Activated CD4-positive, CD25-positive, alpha-beta regulatory T cell treated with anti-CD3 and anti-CD28 coated beads, Interleukin-2, amount 50 U/mL, for 72 hours (primary cell): ENCODE results near the gene ANO7.
A peak's percentile ranks its signal among the peaks of the same experiment; 100 is the strongest.

ENCODE experiments used
- DNase-seq: peaks from one replicate; pipeline ENCODE4 v3.0.0; 2021

ANO7 gene

DNA sequence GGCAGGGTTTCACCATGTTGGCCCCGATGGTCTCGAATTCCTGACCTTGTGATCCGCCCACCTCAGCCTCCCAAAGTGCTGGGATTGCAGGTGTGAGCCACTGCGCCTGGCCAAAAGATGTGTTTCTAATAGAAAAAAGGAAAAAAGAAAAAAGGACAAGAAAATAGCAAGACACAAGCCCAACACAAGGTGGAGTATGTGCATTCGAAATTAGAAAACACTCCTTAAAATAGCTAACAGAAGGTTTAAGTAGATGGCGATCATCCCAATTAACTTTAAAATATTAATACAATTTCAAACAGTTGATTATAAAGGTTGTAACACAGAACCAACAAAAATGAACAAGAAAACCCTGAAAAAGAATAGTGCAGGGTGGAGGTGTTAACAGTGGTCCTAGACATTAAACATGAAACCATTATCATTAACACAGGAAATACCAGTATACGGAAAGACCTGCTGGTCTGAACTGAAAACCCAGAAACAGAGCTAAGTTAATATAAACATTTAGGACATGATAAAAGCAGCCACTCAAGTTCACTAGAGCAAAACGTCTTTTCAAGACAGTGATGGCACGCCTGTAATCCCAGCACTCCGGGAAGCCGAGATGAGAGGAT lies 69.0 kb downstream of the ANO7 start:
- no peak for DNase-seq

DNA sequence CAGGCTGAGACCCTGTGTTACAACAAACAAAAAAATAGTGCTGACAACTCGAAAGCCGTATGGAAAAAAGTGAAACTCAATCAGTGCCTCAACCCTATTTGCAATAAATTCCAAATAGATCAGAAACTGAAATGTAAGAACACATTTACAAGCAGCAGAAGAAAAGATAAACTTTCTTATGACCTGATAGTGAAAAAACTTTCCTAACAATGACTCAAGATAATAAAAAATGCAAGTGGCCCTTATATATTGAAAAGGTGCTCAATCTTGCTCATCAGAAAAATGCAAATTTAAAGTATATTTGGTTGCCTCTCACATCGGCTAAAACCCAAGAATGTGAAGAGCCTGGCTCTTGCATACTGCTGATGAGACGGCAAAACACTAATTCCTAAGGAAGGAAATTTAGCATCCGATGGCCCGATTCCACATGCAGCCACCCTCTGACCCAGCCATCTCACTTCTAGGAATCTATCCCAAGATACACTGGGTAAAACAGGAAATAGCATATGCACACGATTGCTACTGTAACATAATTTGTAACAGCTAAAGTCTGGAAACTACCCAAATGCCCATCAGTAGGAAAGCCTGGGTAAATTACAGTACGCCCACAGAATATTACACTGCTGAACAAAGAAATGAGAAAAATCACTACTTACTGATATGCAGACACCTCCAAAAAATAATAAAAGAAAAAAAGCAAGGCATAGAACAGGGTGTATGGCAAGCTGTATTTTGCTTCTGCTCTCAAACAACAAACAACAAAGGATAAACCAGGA lies 70.2 kb downstream of the ANO7 start:
- no peak for DNase-seq

DNA sequence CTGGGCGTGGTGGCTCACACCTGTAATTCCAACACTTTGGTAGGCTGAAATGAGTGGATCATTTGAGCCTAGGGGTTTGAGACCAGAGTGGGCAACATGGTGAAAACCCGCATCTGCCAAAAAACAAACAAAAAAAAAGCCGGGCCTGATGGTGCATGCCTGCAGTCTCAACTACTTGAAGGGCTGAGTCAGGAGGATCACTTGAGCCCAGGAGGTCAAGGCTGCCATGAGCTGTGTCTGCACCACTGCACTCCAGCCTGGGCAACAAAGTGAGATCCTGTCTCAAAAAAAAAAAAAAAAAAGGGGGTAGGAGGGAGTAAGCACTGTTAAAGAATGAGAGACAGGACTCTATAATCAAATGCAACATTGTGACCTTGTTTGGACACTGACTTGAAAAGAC lies 72.4 kb downstream of the ANO7 start:
- DNase-seq, result no peak

DNA sequence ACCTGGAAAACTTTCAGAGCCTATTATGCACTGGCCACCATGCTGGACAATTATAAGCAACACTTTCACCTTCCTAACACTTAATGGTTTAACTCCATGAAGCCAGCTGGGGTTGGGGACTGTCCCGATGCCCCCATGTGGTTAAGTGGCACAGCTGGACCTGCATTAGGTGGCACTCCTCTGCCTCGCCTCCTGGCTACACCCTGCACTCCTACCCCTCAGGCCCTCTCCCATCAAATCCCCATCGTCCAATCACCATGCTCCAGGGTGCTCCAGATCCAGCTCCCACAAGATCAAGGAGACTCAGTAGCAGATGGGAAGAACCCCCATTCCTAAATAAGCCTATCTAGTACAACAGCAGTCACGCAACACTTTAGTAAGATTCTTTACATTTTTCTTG lies 73.2 kb downstream of the ANO7 start:
- no peak for DNase-seq

DNA sequence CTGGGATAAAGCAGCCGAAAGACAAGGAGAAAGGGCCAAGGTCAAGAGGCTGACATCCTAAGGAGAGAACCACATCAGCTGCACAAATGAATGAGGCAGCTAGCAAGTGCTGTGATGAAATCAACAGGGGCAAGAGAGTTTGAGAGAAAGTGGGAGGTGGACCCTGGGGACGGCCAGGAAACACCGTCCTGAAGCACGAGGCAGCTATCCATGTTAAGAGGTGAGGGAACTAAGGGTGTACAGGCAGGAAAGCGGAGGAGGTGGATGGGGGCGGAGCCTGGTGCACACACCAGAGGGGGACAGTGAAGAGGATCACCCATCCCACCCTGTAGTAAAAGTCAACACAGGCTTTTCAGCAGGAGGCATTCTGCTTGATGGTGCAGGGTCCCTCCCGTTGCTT lies 74.6 kb downstream of the ANO7 start:
- no peak for DNase-seq

DNA sequence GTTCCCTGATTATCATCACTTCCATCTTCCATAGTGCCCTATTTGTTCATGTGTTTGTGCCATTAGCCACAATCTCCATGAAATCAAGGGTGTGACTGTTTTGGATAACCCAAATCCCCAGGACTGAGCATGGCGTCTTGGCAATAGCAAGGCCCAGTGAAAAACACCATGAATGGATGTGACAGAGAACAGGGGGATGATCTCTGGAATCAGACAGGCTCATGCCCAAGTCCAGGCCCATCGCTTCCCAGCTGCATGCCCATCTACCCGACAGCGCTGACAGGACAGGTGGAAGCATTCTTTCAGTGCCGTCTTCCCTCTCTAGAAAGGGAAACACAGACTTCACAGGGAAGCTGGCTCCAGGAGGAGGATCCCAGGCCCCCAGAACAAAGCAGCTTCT lies 77.0 kb downstream of the ANO7 start:
- DNase-seq, result no peak

DNA sequence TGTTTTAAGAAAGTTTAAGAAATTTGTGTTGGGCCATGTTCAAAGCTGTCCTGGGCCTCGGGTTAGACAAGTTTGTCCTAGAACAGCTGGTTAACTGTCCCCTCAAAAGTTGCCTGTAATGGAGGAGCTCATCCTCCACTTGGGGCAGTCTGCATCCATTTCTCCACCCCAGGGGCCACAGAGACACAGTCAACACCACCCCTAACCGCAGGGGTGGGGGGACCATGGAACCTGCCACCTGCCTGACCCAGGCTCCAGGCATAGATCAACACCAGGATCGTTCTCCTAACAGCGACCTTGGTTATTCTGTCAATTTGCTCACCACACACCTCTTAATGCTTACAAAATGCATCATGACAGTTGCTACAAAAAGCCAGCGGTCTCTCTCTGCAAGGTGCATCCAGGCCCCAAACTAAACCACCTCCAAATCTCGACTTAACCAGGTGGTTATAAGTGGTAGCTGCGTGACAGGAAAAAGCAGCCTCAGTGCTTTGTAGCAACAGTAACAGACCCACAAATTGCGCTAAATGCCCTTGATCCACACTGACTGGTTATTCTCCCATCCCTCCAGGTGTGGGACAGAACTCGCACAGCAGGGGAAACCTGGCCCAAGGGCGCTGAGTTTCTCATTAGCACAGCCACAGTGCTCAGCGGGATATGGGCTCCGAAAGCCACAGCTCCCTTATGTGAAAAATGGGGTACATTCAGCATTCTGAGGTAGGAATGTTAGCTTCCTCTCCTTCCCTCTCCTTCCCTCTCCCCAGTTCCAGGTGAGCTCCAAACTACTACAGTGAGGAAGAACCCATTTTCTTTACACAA lies 79.0 kb downstream of the ANO7 start:
- DNase-seq, result no peak

DNA sequence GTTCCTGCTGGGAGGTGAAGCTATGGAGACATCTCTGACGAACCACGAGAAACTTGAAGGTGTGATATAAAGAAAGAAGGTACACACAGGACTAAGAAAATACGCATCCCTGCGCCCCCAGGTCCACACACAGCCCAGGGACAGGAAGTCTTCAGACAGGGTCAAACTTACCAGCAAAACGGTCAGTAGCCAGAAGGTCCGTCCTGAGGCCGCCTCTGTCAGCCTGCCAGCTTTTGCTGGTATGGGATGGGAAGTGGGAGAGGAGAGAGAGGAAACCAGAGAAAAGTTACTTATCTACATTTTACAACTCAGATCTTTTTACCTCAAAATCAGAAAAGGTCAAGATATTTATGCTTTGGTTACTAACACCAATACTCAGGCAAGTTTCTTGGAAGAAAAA lies 79.8 kb downstream of the ANO7 start:
- DNase-seq, result no peak

DNA sequence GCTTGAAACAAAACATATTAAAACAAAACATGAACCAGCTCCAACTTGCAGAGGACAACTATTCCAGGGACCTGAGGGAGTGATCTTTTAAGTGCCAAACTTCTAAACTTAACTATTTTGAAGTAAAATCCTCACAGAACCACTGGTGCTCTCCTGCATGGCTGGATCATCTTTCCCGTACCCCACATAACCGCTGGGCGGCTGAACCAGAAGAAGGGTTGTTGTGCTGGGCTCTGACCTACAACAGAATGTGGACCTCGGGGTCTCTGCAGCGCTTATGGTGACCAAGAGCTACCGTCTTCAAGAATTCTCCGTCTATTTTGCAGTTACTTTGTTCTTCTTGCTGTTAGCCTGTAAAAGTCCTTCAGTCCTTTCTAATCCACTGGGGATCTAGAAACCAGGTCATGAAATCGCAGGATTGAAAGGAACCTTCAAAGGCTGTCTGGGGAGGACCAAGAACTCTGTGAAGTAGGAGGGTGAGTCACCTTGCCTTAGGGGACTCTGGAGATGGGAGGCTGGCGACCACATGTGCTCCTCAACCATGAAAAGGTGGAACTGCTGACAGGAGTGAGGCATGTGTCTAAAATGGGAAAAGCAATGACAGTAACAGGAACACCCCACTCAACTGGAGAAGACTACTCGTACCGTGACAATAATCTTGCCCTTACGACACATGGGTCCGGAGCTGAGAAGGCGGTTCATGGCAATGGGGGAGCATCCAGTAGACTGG lies 80.4 kb downstream of the ANO7 start:
- no peak for DNase-seq

DNA sequence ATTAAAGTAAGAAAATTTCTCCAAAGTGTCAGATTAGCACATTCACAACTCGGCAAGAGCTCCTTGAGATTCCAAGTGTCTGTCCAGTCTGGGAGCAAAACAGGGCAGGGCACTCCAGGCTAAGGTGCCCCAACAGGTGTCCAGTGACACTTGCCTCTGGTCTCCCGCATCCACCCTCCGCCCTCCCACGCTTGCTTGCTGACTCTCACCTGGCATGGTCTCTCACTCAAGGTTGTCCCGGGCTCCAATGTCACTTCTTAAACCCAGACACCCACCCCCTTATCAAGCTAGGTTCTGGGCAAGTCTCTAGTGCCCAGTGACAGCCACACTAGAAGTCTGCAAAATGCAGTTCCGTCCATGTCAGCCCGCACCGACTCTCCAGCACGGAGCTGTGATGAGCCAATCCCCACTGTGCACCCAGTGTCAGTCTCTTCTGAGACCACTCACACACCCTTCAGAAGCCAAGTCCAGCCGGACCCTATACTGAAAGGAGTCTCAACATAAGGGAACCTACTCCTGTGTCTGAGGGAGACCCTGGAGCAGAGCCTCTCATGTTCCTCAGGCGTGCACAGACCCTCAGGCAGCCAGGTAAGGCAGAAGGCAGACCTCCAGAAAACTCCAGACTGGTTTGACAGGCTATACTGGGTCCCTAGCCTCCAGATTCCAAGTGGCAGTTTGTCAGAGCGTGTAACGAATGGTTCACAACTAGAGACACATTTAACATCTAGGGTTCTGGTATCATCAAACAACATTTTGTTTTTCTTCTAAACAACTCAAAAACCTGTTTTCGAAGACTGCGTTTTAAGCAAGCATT lies 81.4 kb downstream of the ANO7 start:
- no peak for DNase-seq

DNA sequence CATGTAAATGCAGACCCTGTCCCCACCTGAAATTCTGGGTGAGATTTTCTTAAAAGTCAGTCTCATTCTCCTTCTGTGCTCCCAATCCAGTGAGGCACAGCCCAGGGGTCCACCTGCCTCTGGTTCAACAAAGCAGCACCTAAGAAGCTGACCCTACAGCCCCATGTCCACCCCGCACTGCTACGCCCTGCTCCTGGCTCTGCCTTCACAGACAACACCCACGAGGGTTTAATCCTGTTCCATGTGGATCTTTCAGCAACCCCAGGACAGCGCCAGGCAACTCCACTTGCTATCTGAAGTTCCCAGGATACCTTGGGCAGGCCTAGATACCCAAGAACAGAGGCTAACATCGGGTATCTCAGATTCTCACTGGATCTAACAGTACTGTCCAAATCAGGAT lies 82.1 kb downstream of the ANO7 start:
- no peak for DNase-seq

DNA sequence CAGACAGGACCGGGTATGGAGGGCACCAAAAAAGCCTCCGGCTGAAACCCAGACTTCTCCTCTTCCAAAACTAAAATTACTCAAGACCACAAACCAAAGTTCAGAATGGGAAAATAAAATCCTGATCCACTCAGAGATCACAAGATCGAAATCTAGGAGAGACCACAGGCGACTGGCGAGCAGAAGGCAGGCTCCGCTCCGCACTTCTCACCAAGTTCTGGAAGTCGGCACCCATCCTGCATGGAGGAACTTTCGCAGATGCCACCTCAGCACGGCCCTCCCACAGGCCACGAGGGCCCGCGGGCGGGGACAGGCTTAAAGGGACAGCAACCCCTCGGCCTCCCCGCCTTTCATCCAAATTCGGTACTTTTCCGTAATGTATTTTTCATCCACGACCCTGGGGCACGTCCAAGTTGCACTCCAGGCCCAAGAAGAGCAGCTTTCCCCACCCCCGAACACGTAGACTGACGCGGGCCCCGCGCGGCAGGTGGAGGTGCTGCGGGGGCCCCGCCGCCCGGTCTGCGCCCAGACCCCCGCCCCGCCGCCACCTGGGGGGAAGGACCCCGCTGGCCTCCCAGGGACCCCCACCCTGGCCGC lies 83.3 kb downstream of the ANO7 start:
- peak; percentile 44 for DNase-seq

DNA sequence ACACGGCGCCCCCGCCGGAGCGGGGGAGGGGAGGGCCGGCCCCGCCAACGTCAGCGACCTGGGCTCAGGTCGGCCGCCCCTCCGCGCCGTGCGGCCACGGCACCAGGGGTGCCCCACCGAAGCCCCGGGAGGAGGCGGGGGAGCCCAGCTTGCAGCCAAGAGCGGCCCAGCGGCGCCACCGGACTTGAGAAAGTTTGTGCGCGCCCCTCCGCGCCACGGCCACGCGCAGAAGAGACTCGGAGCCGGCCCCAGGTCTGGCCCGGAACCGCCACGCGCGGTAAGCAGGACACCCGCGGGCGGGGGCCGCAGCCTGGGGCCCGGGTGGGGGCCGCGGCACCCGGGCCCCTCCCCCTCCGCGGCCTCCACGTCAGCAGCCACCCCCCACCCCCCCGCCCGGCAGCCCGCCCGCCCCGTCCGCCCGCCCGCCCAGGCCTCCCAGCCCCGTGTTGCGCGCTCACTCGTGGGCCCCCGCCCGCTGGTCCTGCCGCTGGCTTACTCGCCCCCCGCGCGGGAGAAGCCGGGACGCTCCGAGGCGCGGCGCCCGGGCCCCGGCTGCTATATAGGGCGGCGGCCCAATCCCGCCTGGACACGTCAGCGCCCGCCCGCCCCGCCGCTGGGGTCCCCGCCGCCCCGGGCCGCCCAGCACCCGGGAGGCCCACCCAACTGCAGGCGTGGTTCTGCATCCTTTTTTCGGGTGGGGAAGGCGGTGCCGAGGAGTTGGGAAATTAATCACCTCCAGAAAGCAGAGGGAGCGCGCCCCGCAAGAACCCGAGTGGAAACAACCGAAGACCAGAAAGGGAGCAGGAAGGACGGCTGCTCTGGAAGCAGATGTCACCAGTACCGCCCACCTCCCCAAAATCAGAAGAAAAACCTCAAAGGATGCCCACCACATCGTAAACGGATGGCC lies 84.1 kb downstream of the ANO7 start:
- DNase-seq, result peak; percentile 34

DNA sequence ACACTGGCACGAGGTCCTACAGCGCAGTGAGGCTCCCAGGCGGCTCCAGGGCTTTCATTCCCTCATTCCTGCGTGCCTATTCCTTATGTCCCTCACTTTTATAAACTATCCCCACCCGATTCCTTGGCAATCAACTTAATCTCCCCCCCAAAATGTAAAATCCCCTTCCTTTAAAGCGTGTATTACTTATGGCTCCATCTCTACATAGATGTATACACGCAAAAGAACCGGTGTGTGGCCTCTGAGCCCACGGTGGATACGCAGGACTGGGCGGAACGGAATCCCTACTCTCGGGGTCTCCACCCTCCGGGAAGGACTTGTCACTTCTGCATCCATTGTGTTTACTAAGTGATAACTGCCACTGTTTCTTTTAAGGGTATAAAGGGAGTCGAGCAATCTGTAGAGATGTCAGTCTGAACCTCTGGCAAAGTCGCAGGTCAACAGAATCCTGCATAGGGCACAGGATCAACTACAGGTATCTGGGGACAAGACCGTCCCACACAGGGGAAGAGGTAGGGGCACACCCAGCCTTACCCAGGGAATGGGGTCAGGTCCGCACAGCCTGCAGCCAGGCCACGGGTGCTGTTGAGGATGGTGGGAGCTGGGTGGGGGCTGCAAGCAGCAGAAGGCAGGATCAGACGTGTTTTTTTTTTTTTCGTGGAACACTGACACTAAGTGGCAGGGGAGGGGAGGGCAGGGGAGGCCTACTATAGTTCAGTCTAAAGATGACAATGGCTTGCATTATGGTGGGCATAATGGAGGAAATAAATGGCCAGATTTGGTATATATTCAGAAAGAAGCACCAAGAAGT lies 84.9 kb downstream of the ANO7 start:
- DNase-seq, result no peak

DNA sequence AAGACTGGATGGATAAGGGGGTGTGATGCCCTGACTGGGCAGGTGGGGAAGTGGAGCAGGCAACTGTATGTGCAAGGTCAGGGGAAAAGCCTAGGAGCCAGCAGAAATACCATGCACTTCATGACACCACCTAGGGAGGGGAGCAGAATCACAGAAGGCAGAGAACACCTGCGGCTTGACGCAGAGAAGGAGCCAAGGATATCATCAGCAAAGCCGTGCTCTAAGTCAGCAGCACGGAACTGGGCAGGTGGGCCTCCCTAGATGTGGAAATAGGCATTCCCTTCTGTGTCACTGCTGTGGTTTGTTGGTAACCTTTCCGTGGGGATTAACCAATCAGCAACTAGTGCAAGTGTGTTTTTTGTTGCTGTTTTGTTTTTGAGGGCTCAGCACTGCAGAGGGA lies 85.7 kb downstream of the ANO7 start:
- DNase-seq, result no peak
